HG03469 (cell line): Measurements from ENCODE around the gene RNF213.
"Not testable (repeated sequence)": the region's sequence is repeated elsewhere in the genome, so short reads cannot be mapped to it uniquely, and the experiment has no call there.

Experiments
- ATAC-seq: cut with Tn5 transposase; IDR thresholded peaks from one replicate; pipeline ENCODE4 v1.9.1; 2021; ENCODE audit warnings: mild to moderate bottlenecking, moderate library complexity, moderate number of reproducible peaks; ENCODE audit not compliant: unreplicated experiment

RNF213 gene

DNA sequence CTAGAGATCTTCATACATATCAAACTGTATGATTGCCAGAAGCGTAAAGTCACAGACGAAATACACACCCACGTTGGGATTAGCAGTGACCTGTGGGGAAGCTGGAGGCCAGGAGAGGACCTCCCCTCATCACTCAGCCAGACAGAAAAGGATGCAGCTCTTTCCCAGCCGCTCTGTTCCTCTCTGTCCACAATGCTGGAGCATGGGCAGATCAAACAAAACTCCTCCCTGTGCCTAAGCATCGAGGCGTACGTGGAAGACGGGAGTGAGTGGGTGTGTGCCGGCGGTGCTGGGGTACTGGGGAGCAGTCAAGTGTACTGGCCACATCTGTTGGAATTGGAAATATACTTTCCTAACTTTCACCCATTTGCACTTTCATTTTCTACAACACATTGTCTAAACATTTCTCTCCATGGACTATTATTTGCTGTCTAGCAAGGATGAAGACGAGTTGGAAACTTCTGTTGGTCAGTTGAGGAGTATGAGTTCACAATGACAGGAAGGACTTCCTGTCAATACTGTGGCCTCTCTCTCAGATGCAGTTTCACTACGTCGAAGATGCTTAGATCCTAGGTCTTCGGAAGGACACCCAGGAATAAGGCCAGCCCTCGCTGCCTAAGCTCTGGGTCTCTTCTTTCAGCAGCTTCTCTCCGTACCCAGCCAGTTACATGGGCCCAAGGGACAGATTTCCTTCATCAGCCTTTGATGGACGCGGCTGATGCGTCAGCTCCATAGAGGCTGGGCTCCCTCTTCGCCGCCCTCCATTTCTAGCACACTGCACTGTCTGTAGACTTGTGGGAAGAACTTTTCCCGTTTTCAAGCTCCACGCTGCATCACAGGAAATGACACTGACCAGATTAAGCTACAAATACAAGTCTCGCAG lies 123.7 kb downstream of the RNF213 start:
- ATAC-seq, result no peak

- no peak for ATAC-seq
These were observed 124.4 kb downstream of the RNF213 start for GRCh38 chr17:80385046-80385445.

GRCh38 chr17:80386341-80386740 lies 125.7 kb downstream of the RNF213 start:
- no peak for ATAC-seq

- ATAC-seq, result no peak
These were observed 126.4 kb downstream of the RNF213 start for GRCh38 chr17:80387071-80387470.

GRCh38 chr17:80388175-80388574 lies 127.5 kb downstream of the RNF213 start:
- no peak for ATAC-seq

DNA sequence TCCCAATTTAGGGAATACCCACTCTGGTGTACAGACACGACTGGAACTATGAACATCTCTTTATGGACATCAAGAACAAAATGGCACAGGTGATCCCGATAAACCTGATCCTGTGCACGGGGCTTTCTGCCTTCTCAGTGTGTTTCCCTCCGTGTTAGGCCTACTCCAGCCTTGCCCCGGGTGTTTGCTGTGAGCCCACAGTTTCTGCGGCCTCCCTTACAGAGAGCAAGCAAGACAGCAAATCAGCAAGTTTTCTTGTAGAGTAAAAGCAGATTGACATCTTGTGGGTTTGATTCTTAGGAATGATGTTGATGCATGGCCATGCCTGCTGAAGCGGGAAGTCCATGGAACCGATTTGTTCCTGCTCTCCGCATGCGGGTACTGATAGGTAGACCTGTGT lies 127.9 kb downstream of the RNF213 start:
- no peak for ATAC-seq

GRCh38 chr17:80389011-80389995 lies 128.7 kb downstream of the RNF213 start:
- no peak for ATAC-seq

- no peak for ATAC-seq
These were observed 132.7 kb downstream of the RNF213 start for GRCh38 chr17:80393241-80393890.

DNA sequence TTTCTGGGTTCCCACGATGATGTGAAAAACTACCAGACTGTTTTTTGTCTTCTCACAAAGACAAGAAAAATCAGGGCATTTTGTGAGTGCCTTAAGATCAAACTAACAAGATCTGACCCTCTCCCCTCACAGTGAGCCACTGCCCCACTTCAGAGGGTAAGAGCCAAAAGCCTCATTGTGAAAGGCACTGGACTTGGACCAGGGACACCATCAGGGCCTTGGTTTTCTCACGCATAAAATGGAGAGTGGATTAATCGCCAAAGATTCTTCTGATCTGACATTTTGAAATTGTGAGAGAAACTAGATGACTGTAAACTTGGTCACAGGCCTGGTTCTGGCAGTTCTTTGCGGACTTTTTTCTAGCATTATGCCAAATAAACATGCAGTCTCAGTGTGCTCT lies 133.3 kb downstream of the RNF213 start:
- no peak for ATAC-seq

DNA sequence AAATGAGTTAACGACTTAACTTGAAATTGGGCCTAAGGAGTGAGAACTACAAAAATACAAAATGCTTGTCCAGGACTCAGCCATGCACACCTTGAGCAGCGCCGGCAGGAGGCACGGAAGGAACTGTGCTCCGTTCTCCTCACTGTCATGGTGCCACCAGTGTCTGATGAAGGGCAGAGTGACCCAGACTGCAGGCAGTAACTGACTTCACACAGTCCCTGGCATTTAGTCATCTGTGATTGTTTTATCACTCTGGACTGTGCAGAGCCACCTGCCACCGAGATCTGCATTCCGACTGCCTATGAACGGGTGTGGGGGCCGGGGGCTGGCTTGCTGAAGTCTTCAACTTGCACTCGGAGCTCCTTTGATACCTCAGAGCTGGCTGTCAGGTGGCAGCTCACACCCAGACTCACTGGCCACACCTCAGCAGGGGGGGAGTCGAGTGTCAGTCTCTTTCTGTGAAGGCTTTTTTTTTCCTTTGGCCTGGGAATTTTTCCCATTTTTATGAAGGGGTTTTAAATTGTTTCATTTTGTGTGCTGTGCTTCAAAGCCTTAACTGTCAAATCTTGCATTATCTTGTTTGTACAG lies 134.1 kb downstream of the RNF213 start:
- no peak for ATAC-seq

GRCh38 chr17:80395402-80396151 lies 134.9 kb downstream of the RNF213 start:
- no peak for ATAC-seq

DNA sequence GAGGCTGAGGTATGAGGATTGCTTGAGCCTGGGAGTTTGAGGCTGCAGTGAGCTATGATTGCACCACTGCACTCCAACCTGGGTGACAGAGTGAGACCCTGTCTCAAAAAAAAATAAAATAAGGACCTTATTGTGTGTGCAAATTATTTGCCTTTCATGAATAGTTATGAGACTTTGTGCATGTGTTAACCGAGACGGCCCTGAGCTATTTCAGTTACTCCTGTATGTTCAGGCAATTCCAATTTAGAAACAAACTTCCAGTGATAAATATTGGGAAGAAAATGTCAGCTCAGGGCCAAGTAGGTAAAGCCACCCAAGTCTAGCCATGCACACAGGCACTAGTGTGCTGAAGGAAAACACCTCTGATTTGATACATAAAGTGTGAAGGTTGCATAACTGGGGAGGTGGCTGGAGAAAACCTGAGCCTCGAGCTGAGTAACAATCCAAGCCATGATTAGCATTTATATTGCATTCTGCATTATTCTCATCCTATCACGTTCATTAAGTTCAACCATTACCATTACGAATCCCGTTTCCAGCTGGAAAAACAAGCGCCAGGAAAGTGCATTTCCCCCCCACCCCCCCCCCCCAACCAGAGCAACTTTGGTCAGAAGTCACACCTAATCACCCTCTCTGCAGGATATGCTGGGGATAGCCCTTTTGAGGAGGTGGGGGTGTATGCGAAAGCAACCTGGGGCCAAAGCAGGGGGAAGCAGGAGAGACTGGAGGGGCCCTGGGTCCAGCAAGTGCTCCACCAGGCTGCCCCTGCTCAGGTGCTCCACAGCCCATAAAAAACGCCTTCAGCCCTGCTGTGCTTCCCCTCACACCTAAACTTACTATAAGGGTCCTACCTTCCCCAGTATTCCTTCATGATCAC lies 135.7 kb downstream of the RNF213 start:
- no peak for ATAC-seq

GRCh38 chr17:80397034-80397387 lies 136.4 kb downstream of the RNF213 start:
- ATAC-seq, result no peak

DNA sequence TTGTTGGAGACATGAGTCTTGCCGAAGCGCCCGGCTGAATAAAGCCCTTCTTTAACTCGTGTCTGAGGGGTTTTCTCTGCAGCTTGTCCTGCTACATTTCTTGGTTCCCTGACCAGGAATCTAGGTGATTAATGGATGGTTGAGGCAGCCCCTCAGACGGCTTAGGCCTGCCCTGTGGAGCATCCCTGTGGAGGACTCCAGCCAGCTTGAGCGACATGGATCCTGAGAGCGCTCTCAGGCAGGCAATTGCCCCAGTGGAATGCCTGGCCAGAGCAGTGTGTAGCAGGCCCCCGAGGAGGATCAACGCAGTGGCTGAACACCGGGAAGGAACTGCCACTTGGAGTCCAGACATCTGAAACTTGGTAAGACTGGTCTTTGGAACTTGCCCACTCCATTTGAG lies 137.0 kb downstream of the RNF213 start:
- ATAC-seq, result no peak

DNA sequence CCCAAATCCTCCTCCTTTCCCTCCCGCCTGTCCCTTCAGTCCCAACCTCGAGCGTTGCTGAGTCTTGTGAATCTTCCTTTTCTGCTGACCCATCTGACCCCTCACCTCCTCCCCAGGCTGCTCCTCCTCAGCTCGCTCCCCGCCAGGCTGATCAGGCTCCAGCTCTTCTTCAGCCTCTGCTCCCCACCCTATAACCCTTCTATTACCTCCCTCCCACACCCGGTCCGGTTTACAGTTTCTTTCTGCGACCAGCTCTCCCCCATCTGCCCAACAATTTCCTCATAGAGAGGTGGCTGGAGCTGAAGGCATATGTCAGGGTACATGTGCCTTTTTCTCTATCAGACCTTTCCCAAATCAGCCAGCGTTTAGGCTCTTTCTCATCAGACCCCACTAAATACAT lies 140.4 kb downstream of the RNF213 start:
- ATAC-seq, result not testable (repeated sequence)

DNA sequence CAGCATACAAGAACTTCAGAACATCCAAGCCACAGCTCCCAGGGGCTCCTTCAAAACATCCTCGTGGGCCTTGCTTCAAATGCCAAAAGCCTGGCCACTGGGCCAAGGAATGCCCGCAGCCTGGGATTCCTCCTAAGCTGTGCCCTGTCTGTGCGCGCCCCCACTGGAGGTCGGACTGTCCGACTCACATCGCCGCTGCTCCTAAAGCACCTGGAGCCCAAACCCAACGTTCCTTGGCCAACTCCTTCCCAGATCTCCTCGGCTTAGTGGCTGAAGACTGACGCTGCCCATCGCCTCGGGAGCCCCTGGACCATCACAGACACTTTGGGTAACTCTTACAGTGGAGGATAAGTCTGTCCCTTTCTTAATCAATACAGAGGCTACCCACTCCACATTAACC lies 141.4 kb downstream of the RNF213 start:
- not testable (repeated sequence) for ATAC-seq

GRCh38 chr17:80402959-80403358 lies 142.3 kb downstream of the RNF213 start:
- no peak for ATAC-seq

DNA sequence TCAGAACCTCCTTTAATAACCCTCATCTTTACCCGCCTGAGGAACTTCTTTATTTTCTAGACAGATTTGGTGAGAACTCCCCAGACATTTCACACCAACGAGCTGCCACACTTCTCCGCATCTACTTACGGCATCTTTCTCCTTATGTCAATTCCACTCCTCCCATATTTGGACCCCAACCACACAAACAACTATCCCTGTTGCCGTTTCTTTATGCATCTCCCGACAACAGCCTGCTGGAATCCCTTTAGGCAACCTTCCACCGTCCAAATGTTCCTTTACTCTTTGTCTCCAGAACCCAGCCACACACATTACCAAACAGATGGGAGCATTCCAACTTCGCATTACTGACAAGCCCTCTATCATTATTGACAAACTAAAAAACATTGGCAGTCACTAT lies 145.5 kb downstream of the RNF213 start:
- ATAC-seq, result no peak

GRCh38 chr17:80407917-80408316 lies 147.3 kb downstream of the RNF213 start:
- ATAC-seq, result not testable (repeated sequence)
